HL-60/S4 treated with retinoic acid at 250 ng/mL for 4 days and 3 days (cell line): ENCODE data around the gene ZNF19.

Source experiments
- in situ Hi-C: fragments of 300-500 bp; cut with MboI; formaldehyde crosslinking; loops from 2 replicates; pipeline ENCODE4 v1.7.0; 2022; ENCODE audit warnings: low sequenced_read_pairs

The ZNF19 gene

DNA sequence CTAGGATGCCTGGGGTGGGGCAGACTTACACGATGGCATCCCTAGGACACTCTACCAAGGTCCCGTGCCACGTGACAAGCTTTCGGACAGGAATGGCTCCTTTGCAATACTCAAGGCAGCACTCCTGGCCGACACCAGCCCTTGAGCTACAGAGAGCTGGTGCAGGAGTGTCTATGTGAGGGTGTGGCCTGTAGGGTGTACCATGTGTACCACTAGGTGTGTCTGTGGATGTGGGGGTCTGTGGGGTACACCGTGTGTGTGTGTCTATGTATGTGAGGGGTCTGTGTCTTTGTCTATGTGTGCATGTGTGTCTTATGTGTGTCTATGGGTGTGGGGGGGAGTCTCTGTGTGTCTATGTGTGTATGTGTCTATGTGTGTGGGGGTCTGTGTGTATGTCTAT, 45.4 kb downstream of the ZNF19 start:
- in situ Hi-C loops = no loop called here

DNA sequence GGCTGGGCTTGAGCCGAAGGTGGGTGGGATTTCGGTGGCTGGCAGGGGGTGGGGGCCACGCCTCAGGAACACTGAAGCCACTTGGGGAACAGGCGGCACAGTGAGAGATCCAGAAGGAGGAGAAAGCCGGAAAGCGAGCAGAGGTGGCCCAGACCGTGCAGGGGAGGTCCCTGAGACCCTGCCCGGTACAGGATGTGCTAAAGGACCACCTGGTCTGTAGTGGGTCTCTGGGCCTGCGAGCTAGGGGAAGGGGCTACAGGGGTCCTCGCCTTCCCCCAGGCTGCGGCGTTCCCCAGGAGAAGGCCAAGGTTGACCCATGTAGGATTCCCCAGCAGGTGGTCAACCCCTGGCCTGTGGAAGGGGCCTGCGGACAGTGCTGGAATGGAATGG, 47.1 kb downstream of the ZNF19 start, which contains the start of gene TLE7:
Gene TLE7, minus strand, starts transcription at position 4 of the 390 bp plus-strand sequence. CDS start 8,730 bp downstream, outside the sequence.
- in situ Hi-C loops = no loop called here

DNA sequence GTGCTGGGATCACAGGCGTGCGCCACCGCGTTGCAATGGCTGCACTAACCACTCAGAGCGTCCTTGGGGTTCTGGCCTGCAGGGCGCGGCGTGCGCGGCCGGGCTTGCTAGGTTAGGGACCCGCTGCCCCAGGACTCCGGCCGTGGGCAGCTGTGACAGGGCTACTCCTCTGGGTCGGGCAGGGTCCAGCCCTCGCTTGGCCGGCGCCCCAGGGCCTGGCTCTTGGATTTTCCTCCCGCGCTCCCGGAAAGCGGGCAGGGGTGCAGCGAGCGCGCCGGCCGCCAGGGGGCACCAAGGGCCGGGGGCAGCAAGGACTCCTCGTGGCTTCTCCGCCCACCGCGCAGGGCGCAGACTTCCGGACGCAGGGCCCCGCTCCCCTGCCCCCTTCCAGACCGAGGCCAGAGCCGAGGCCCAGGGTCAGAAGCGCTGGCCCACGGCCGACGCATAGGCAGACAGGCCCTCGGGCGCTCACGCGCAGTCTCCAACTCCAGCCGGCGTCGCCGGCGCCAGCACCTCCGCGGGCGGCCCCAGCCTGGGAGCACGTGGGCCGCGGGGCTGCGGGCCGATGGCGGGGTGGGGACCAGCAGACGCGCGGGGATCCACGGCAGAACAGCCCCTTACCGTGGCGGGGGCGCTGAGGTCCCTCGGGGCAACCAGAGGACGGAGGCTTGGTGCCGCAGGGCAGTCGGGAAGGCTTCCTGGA, 47.6 kb downstream of the ZNF19 start:
- in situ Hi-C loops = no loop called here

DNA sequence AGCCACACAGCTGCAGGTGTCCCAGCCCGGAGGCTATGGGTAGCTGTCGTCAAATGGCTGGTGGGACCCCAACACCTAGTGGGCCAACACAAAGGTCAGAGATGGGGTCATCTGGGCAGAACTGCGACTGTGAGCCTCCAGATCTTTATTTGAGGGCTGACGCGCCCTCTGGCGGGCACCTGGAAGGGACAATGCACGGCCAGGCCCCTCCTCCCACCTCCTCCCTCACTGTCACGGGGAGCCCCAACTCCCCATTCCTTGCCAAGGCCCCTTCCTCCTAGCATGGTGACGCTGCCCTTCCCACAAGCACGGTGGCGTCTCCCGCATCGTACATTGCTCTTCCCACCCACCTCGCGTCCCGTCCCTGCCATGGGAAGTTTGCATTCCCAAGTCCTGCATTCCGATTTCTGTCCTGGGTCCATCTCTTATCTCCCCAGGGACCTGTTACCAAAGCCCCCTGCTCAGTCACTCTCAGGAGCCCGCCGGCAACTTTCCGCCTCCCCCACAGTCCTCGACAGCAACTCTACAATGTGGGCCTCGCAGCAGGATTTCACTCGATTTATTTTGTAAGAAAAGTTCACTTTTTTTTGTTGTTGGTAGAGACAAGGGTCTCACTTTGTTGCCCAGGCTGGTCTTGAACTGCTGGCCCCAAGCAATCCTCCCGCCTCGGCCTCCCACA, 48.3 kb downstream of the ZNF19 start:
- in situ Hi-C loops = no loop called here

DNA sequence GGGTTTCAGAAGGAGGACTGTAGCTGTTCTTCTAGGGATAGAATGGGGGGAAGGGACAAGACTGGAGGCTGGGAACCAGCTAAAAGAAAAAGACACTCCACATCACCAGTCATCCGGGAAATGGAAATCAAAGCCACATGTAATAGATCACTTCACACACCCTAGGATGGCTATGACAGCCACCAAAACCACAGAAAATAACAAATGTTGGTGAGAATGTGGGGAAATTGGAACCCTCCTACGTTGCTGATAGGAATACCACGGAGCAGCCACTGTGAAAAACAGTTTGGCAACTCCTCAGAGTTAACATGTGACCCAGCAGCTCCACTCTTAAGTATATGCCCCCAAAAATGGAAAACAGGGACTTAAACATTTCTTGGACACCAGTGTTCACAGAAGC, 49.6 kb downstream of the ZNF19 start:
- in situ Hi-C loops = no loop called here

DNA sequence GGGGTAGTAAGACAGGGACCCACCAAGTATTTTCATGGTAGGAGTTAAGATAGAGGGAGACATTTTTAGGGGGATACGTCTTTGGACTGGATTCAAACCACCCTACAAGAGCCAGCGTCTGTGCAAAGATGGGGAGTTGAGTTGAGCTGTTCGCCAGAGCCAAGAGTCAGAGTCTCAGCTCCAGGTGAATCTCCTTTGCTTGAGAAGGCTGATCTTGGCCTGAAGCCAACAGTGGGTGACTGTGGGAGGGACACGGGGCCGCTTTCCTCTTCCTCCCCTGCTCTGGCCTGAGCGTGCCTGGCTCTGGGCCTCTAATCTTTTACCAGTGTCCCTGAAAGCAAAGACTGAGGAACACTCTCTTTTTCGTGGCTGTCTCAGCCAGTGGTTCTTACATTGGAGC, 52.7 kb downstream of the ZNF19 start:
- in situ Hi-C loops = no loop called here

DNA sequence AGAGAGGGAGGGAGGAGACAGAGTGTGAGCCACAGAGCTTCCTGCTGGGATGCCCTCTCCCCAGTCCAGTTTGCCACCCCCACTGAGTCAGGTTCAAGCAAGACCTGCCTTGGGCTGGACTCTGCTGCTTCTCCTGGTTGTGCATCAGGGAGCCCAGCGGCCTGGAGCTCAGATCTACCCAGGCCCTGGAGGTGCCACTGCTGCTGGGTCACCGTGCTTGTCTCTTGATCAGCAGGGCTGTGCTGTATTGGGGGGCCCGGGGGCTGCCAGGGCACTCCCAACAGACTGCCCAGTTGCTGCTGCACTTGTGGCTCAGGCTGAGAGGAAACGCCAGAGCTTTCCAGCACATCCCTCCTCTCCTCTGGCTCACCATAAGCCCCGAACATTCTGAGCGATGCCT, 56.2 kb downstream of the ZNF19 start:
- in situ Hi-C loops = no loop called here

DNA sequence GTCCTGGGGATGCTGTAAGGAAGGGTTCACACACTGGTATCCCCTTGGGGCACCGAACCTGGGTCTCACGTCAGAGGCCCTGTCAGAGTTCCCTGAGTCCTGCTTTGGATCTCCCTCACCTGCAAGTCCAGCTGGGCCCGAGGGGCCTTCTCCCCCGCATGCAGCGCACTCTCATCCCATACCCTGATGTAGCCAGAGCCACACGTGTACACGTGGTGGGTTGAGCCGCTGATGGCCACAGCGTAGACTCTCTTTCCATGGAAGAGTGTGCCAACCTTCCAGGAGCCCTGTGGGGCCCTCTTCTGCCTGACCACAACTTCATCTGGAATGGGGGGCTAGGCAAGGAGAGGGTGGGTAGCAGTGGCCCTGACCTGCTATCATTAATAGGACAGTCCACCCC, 57.1 kb downstream of the ZNF19 start:
- in situ Hi-C loops = no loop called here

DNA sequence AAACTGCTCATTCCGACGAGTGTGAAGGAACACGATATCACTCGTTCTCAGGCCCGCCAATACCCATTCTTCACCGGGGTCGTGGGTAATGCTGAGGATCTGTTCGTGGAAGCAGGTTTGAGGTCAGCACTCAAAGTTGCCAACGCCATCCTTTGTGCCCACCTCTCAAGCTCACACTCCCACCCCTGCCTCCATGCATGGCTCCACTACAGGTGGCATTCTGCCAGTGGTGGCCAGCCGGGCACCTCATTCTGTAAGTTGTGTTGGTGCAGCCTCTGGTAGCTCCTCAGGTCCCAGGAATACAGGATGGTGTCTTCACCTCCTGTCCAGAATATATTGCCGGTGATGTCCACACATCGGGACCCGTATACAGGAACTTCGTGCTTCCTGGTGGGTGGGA, 57.9 kb downstream of the ZNF19 start:
- in situ Hi-C loops = no loop called here

DNA sequence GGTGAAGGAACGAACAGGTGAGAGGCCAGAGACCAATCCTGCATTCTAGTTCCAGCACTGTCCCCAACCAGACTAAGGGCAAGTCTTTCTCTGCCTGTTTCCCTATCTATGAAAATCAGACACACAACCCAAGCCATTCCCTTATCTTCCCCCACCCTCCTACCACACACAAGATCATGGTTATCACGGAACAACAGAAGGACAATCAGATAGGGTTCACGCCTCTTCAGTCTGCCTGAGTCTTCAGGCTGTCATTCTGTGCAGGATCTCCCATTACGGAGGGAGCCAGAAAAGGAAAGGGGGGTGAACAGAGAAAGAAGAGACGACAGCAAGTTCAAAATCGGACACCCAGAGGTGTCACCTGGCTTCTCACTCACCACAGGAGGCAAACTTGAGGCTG, 58.4 kb downstream of the ZNF19 start:
- in situ Hi-C loops = no loop called here

DNA sequence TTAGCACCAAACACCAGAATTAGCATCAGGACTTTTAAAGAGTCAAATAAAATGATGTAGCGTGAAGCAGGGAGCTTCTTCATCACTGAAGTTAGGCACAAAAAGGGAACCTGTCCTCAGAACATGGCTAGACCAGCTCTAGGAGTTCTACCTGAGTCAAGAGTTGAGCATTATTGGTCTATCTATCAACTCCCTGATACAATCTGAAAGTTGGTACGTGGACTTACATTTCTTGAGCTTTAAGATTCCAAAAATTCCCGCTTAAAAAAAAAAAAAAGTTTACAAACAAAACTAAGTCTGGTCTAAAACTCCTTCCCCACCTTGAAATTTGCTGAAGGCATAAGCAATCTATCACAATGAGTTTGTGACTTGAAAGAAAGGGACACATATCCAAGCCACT, 59.5 kb downstream of the ZNF19 start:
- in situ Hi-C loops = no loop called here

DNA sequence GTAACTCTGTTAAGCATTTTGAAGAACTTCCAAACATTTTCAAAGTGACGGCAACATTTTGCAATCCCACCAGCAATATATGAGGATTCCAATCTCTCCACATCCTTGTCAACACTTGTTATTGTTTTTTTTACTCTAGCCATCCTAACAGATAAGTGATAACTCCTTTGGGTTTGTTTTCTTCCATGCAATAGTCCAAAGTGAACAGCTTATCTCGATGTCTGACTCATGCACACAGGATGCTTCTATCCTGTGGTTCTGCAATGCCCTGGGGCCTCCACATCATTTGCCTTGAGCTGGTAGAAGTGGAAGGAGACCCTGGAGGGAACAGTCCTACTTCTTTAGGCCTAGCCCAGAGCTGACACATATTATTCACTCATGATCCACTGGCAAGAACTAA, 60.2 kb downstream of the ZNF19 start:
- in situ Hi-C loops = no loop called here

DNA sequence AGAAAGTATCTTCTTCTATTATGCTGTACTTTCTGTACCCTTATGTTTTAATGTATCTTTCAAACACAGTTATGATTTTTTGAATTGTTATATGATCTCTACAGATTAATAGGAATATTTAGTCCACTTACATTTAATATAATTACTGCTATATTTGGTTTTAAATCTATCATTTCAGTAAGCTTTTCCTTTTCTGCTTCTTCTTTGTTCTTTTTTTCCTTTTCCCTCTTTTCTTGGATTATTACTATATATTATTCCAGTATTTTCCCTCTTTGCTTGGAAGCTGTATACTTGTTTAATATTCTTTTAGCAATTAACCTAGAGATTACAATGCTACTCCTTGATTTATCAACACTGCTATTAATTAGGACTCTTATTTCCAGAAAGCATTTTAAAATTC, 60.7 kb downstream of the ZNF19 start:
- in situ Hi-C loops = no loop called here

DNA sequence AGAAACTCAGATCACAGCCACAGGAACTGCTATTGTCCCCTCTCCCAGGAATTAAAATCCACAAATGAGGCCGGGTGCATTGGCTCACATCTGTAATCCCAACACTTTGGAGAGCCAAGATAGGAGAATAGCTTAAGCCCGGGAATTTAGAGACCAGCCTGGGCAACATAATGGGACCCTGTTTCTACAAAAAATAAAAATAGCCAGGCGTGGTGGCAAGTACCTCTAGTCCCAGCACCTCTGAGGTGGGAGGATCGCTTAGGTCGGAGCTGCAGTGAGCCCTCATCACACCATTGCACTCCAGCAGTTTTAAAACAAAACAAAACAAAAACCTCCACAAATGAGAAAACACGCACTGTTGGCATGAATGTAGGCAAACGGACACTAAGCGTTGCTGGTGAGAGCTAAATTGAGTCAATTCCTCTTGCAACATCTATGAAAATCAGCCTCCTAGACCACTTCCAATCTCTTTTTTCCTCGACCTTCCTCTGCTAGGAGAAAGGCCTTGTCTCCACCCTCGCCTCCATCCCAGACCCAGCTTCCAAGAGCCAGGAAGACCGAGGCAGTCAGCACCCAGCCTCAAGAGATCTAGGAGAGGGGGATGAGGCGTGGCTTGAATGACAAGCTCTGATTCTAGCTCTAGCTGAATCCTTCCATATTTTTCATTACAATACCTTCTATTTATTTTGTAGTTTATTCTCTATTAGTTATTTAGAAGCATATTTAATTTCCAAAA, 62.1 kb downstream of the ZNF19 start:
- in situ Hi-C loops = no loop called here

DNA sequence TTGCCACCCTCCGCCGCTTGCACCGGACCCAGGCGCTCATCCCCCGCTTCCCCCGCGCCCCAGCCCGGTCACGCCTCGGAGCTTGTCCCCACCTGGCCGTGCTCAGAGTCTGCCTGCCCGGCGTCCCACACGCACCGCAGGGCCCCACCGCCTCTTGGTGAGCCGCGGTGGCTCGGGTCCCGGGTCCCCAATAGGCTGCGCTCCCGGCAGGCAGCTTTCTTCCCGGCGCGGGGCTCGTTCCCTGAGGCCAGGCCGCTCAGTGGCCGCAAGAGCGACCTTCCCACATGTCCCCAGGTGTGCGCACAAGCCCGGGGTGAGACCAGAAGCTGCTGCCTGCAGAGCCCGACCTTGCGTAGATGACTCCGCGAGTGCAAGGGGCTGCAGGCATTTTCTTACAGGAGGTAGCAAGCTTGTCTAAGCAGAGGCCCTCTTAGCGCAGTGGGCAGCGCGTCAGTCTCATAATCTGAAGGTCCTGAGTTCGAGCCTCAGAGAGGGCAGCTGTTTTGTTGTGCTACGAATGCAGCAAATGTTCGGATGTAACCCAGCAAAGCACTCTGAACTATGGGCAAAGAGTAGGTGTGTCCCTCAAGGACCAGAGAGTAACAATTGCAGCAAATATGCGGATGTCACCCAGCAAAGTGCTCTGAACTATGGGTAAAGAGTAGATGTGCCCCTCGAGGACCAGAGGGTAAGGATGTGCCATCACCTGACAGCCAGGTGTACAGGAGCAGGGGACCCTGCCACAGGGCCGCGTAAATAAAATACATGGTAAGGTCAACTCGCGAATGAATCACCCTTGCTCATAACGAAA, 62.9 kb downstream of the ZNF19 start:
- in situ Hi-C loops = no loop called here

DNA sequence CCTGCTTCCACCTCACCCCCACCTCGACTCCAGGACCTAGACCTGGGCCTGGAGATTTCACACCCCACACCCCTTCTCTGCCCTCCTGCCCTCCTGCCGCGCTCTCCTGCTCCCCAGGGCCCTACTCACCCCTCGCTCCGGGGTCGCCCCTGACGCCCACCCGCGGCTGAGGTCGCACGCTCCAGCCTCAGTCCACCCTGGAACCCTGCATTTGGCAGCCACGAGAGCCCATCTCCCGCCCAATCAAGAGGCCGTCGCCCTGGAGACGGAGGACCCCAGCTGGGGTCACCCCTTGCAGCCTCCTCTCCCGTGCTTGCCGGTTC, 63.4 kb downstream of the ZNF19 start:
- in situ Hi-C loops = no loop called here

DNA sequence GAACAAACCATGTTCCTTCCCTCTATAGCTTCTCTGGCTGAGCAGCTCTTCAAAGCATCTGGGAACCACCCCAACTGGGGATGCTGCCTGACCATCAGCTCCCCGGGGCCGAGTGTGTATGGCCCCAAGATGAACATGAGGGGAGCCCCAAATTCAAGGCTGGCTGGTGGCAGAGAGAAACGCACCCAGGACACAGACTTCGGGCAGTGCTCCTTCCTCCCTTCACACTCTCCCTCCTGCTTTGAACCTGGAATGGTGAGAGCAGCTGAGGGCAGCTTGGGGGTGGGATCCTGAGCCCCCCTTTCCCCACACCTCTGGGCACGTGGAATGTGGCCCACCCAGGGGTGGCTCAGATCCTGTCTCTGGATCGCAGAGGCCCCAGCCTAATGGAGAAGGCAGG, 64.5 kb downstream of the ZNF19 start:
- in situ Hi-C loops = no loop called here

DNA sequence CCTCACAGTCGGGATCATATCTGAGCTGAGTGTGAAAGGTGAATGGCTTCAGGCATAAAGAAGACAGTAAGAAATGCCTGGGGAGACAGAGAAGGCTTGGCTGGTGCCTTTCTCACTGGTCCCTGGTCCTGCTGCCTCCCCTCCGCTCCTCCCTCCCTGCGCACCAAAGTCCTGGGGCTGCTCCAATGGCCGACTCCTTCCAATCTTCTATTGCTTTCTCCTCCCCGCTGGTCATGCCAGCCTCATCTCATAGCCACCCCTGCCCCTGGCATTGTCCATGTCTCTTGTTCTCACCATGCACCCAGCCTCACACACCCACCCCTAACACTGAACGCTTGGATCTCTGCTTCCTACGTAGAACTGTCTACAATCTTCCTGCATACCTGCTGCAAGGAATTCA, 65.3 kb downstream of the ZNF19 start:
- in situ Hi-C loops = no loop called here
